Mesendoderm (in vitro differentiated cells): Measurements from ENCODE around the gene NEO1.

Experiments used
- DNase-seq: peaks from one replicate; pipeline ENCODE4 v3.0.0; 2013
- H2AK5ac ChIP-seq: 2 replicates; pipeline ENCODE4 v1.6.1; 2013; ENCODE audit warnings: low read length, inconsistent platforms
- H2BK120ac ChIP-seq: 2 replicates; pipeline ENCODE4 v1.6.1; 2013; ENCODE audit warnings: low read depth, mild to moderate bottlenecking, low read length, moderate library complexity, mixed read lengths
- H2BK15ac ChIP-seq: replicated peaks from 2 replicates; pipeline ENCODE4 v1.6.1; 2013; ENCODE audit warnings: low read depth, mild to moderate bottlenecking, moderate library complexity
- H2BK5ac ChIP-seq: 2 replicates; pipeline ENCODE4 v1.6.1; 2013; ENCODE audit warnings: low read length, inconsistent platforms
- H3K18ac ChIP-seq: 2 replicates; pipeline ENCODE4 v1.6.1; 2013; ENCODE audit warnings: mild to moderate bottlenecking, low read length, mixed read lengths
- H3K23ac ChIP-seq: one replicate; pipeline ENCODE4 v1.6.1; 2013; ENCODE audit warnings: low read length
- H3K27ac ChIP-seq: 2 replicates; pipeline ENCODE4 v1.5.1; 2013; ENCODE audit warnings: low read depth, mild to moderate bottlenecking, inconsistent platforms, low read length, moderate library complexity
- H3K27me3 ChIP-seq: 2 replicates; pipeline ENCODE4 v1.6.1; 2013; ENCODE audit warnings: low read length, control low read depth, mild to moderate bottlenecking, inconsistent platforms; ENCODE audit not compliant: insufficient read depth, poor library complexity
- H3K36me3 ChIP-seq: 2 replicates; pipeline ENCODE4 v1.6.1; 2013; ENCODE audit warnings: low read length, inconsistent platforms; ENCODE audit not compliant: control insufficient read depth, insufficient read depth
- H3K4ac ChIP-seq: one replicate; pipeline ENCODE4 v1.6.1; 2013; ENCODE audit warnings: low read depth, mild to moderate bottlenecking, low read length, moderate library complexity
- H3K4me1 ChIP-seq: 2 replicates; pipeline ENCODE4 v1.6.1; 2013; ENCODE audit warnings: low read depth, low read length, inconsistent platforms; ENCODE audit not compliant: control insufficient read depth
- H3K4me2 ChIP-seq: 2 replicates; pipeline ENCODE4 v1.6.1; 2013; ENCODE audit warnings: low read length
- H3K4me3 ChIP-seq: 2 replicates; pipeline ENCODE4 v1.5.1; 2013; ENCODE audit warnings: mild to moderate bottlenecking, low read length
- H3K56ac ChIP-seq: one replicate; pipeline ENCODE4 v1.6.1; 2013; ENCODE audit warnings: low read length
- H3K79me1 ChIP-seq: 2 replicates; pipeline ENCODE4 v1.6.1; 2013; ENCODE audit warnings: low read length, inconsistent platforms
- H3K79me2 ChIP-seq: 2 replicates; pipeline ENCODE4 v1.6.1; 2013; ENCODE audit warnings: mild to moderate bottlenecking, low read length; ENCODE audit not compliant: control insufficient read depth, insufficient read depth
- H3K9ac ChIP-seq: 2 replicates; pipeline ENCODE4 v1.6.1; 2013; ENCODE audit warnings: low read length, inconsistent platforms
- H4K5ac ChIP-seq: one replicate; pipeline ENCODE4 v1.6.1; 2013; ENCODE audit warnings: low read length
- H4K8ac ChIP-seq: one replicate; pipeline ENCODE4 v1.6.1; 2013; ENCODE audit warnings: low read depth, mild to moderate bottlenecking, control low read depth, low read length, moderate library complexity
- WGBS: extraction: QIAGEN DNeasy Blood & Tissue Kit; methylation state at CpG from one replicate; pipeline ENCODE4 v1.1.7; 2013; ENCODE audit warnings: low lambda C conversion rate, missing lambda C conversion rate; ENCODE audit not compliant: insufficient coverage; ENCODE audit errors: extremely low coverage; 5-methylcytosine and 5-hydroxymethylcytosine counted together

The NEO1 gene

DNA sequence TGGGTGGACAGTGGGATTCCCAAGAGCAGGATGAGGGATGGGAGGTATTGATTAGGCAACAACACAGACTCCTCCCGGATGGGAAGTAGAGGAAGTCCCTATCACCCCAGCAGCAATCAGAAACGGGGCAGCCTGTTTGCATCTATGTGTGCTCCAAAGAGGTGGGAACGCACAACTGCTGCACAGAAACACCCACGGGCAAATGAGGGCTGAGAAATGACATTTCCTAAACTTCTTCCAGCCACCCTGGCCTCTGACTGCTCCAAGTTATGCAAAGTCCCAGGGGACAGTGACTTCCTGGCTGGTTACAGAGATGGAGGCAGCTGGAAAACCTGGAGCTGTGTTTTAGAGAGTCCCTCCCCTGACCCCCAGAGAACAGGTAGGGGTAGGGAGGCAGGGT lies 273.9 kb downstream of the NEO1 start:
- no peak overlapping the region for H3K56ac ChIP-seq
- H3K27ac ChIP-seq = no peak overlapping the region
- no peak overlapping the region for H4K5ac ChIP-seq
- no peak overlapping the region for H3K4me2 ChIP-seq
- no peak overlapping the region for H2AK5ac ChIP-seq
- WGBS = no CpG with 5 or more reads among the region's 4 CpGs
- no peak overlapping the region for H3K18ac ChIP-seq
- H2BK120ac ChIP-seq = no peak overlapping the region
- no peak overlapping the region for H3K23ac ChIP-seq
- no peaks in the 10 kb centered on the region for H3K79me2 ChIP-seq
- H3K4me3 ChIP-seq = no peak overlapping the region
- no peaks in the 10 kb centered on the region for H3K36me3 ChIP-seq
- H2BK15ac ChIP-seq = no peak overlapping the region
- H3K27me3 ChIP-seq = no peaks in the 10 kb centered on the region
- no peak overlapping the region for H2BK5ac ChIP-seq
- H4K8ac ChIP-seq = no peak overlapping the region
- no peaks in the 10 kb centered on the region for H3K79me1 ChIP-seq
- no peak overlapping the region for H3K9ac ChIP-seq
- DNase-seq = peak; percentile 3
- no peak overlapping the region for H3K4ac ChIP-seq
- no peaks in the 10 kb centered on the region for H3K4me1 ChIP-seq

DNA sequence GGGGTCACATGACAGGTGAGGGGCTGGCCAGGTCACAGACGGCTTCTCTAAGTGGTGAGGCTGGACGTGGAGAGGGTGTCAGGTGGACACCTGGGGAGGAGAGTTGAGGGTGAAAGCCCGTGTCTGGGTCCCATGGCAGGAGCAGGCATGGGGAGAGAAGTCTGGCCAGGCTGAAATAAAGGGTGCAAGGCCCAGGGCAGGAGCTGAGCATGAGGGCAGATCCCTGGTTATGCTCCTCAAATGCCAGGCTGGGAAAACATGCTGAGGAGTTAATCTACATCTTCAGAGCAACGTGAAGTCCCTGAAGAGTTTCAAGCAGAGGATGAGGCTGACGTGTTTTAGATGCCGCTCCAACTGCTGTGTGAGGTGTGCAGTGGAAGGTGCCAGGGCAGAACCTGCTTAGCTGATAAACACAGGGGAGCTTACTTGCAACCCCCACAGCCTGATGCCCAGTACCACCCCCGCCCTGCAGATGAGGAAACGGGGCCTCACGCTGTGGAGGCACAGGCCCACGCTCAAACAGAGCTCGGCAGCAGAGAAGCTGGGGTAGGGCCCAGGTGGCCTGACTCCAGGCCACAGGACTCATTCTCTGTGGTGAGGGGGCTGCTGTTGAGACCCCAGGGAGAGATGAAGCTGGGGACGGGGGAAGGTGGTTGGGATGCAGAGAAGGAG lies 276.0 kb downstream of the NEO1 start:
- no peaks in the 10 kb centered on the region for H3K79me1 ChIP-seq
- H3K4me3 ChIP-seq = no peak overlapping the region
- no peak overlapping the region for H3K23ac ChIP-seq
- no peak overlapping the region for H3K56ac ChIP-seq
- H2BK120ac ChIP-seq = no peak overlapping the region
- no peak overlapping the region for H3K4me2 ChIP-seq
- no peak overlapping the region for H4K5ac ChIP-seq
- H3K79me2 ChIP-seq = no peaks in the 10 kb centered on the region
- H2BK15ac ChIP-seq = no peak overlapping the region
- no peak overlapping the region for H3K4ac ChIP-seq
- H2BK5ac ChIP-seq = no peak overlapping the region
- no peak overlapping the region for H4K8ac ChIP-seq
- WGBS = no CpG with 5 or more reads among the region's 12 CpGs
- no peaks in the 10 kb centered on the region for H3K36me3 ChIP-seq
- no peak overlapping the region for H3K27ac ChIP-seq
- no peaks in the 10 kb centered on the region for H3K27me3 ChIP-seq
- H3K18ac ChIP-seq = no peak overlapping the region
- no peak overlapping the region for H2AK5ac ChIP-seq
- no peak overlapping the region for H3K9ac ChIP-seq
- H3K4me1 ChIP-seq = no peaks in the 10 kb centered on the region
- DNase-seq = no peak

DNA sequence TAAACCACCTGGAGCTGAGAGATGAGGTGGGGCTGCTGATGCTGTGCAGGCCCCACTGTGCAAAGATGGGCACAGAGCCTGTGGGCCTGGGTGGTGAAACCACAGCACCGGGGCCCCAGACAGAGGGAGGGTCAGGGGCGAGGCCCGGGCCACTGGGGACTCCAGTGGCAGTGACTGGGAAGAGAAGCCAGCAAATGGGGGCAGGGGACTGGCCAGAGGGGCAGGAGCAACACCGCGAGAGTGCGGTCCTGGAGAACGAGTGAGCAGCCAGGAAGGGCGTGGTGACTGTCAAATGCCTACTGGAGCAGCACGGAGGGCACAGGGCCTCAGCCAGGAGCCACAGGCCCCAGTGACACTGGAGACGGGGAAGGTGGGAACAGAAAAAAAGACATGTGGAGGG lies 276.7 kb downstream of the NEO1 start:
- no peak overlapping the region for H2BK15ac ChIP-seq
- no peak overlapping the region for H3K4me3 ChIP-seq
- no peak overlapping the region for H2BK5ac ChIP-seq
- no peak overlapping the region for H3K56ac ChIP-seq
- H4K5ac ChIP-seq = no peak overlapping the region
- H3K36me3 ChIP-seq = no peaks in the 10 kb centered on the region
- WGBS = no CpG with 5 or more reads among the region's 10 CpGs
- H3K4me1 ChIP-seq = no peaks in the 10 kb centered on the region
- no peaks in the 10 kb centered on the region for H3K79me1 ChIP-seq
- no peak overlapping the region for H2AK5ac ChIP-seq
- no peak overlapping the region for H3K4ac ChIP-seq
- DNase-seq = no peak
- no peaks in the 10 kb centered on the region for H3K27me3 ChIP-seq
- H3K23ac ChIP-seq = no peak overlapping the region
- no peak overlapping the region for H2BK120ac ChIP-seq
- no peaks in the 10 kb centered on the region for H3K79me2 ChIP-seq
- H3K4me2 ChIP-seq = no peak overlapping the region
- H3K18ac ChIP-seq = no peak overlapping the region
- no peak overlapping the region for H4K8ac ChIP-seq
- H3K9ac ChIP-seq = no peak overlapping the region
- no peak overlapping the region for H3K27ac ChIP-seq

GRCh38 chr15:73329501-73330200 lies 277.4 kb downstream of the NEO1 start:
- no peak overlapping the region for H2BK15ac ChIP-seq
- H2AK5ac ChIP-seq = no peak overlapping the region
- no peaks in the 10 kb centered on the region for H3K79me2 ChIP-seq
- H3K4me3 ChIP-seq = no peak overlapping the region
- no peak overlapping the region for H3K9ac ChIP-seq
- H4K8ac ChIP-seq = no peak overlapping the region
- H3K23ac ChIP-seq = no peak overlapping the region
- H4K5ac ChIP-seq = no peak overlapping the region
- DNase-seq = no peak
- H3K27me3 ChIP-seq = no peaks in the 10 kb centered on the region
- no peak overlapping the region for H2BK5ac ChIP-seq
- no peak overlapping the region for H3K4me2 ChIP-seq
- H3K4ac ChIP-seq = no peak overlapping the region
- no peak overlapping the region for H3K56ac ChIP-seq
- H3K36me3 ChIP-seq = no peaks in the 10 kb centered on the region
- no peak overlapping the region for H3K27ac ChIP-seq
- no peaks in the 10 kb centered on the region for H3K4me1 ChIP-seq
- H3K18ac ChIP-seq = no peak overlapping the region
- no CpG with 5 or more reads among the region's 21 CpGs for WGBS
- no peaks in the 10 kb centered on the region for H3K79me1 ChIP-seq
- H2BK120ac ChIP-seq = no peak overlapping the region

DNA sequence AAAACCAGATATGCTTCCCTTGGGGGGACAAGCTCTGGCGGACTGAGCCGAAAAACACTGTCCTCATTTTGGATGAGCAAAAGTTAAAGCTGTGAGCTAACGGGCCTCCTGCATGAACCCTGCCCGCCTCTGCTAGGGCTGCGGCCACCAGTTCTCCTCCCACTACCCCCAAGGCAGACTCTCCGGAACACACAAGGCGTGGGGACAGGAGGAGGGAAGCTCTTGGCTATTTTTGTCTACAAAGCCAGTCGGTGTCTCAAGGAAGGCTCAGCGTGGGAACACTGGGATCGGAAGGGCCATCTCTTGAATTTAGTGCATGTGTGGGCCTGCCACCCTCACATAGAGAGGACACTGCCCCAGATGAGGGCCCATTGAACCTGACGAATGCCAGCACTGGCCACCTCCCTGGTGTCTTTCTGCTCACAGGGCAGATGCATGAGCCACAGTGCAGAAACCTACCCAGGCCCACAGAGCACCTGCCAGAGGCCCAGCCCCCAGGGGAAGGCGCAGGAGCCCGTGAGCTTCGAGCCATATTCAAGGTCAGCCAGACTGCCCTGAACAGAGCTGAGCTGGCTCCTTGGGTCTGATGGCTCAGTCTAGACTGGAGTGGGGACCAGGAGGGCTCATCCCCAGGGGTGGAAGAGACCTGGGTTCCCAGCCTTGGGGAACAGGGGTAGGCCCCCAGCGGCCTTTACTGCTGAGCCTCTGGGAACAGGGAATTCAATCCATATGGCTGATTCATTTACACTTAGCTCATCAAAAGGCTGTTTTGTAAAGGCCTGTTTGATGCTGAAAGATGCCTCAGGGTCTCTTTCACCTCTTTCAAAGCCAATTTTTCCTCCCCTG lies 278.2 kb downstream of the NEO1 start:
- H3K56ac ChIP-seq = no peak overlapping the region
- no peaks in the 10 kb centered on the region for H3K79me1 ChIP-seq
- no peak overlapping the region for H4K5ac ChIP-seq
- H3K4me1 ChIP-seq = no peaks in the 10 kb centered on the region
- H4K8ac ChIP-seq = no peak overlapping the region
- H2AK5ac ChIP-seq = no peak overlapping the region
- no peak overlapping the region for H3K27ac ChIP-seq
- no peak overlapping the region for H2BK120ac ChIP-seq
- no peak overlapping the region for H3K18ac ChIP-seq
- no peak overlapping the region for H2BK15ac ChIP-seq
- H3K9ac ChIP-seq = no peak overlapping the region
- no peaks in the 10 kb centered on the region for H3K27me3 ChIP-seq
- H3K23ac ChIP-seq = no peak overlapping the region
- H3K4me2 ChIP-seq = no peak overlapping the region
- no peak overlapping the region for H3K4me3 ChIP-seq
- no peak overlapping the region for H3K4ac ChIP-seq
- no peaks in the 10 kb centered on the region for H3K79me2 ChIP-seq
- no peak overlapping the region for H2BK5ac ChIP-seq
- peak; percentile 33 for DNase-seq
- H3K36me3 ChIP-seq = no peaks in the 10 kb centered on the region
- WGBS = no CpG with 5 or more reads among the region's 15 CpGs
